Stimulated activated CD4-positive, alpha-beta T cell treated with anti-CD3 and anti-CD28 coated beads, Interleukin-12 subunit alpha, Interleukin-12 subunit beta, amount 100 ng/mL, for 24 hours (primary cell): ENCODE measurements around the gene PKN3.
"Not testable (repeated sequence)": the region's sequence is repeated elsewhere in the genome, so short reads cannot be mapped to it uniquely, and the experiment has no call there.

ENCODE experiments used
- DNase-seq, 2 experiments: peaks; one replicate each; pipeline ENCODE4 v3.0.0-alpha.2; 2020; ENCODE audit warnings: low read depth in 2 of 2

PKN3 gene

GRCh38 chr9:128702445-128702948, at the start of gene PKN3:
TSS of gene PKN3 (plus strand) at chr9:128702503. CDS start at chr9:128702916, 413 bp downstream.
- peak; percentile 71 to 91 for DNase-seq

GRCh38 chr9:128653908-128654307, 48.4 kb upstream of the PKN3 start:
- no peak for DNase-seq

- no peak for DNase-seq
Observed at GRCh38 chr9:128654481-128654880, 47.8 kb upstream of the PKN3 start.

GRCh38 chr9:128656416-128657343, 45.6 kb upstream of the PKN3 start, which contains the start of gene DYNC2I2:
TSS of gene DYNC2I2 (minus strand) at chr9:128656847. CDS start at chr9:128656726, 121 bp downstream.
- peak; percentile 92 to 95 for DNase-seq

GRCh38 chr9:128657344-128657704, 45.0 kb upstream of the PKN3 start:
- no peak for DNase-seq

- no peak for DNase-seq
Observed at GRCh38 chr9:128657796-128658195, 44.5 kb upstream of the PKN3 start.

GRCh38 chr9:128666481-128666941, 35.8 kb upstream of the PKN3 start:
- DNase-seq: not testable (repeated sequence)

- no peak for DNase-seq
Observed at GRCh38 chr9:128669786-128670185, 32.5 kb upstream of the PKN3 start.

GRCh38 chr9:128675382-128675781, 26.9 kb upstream of the PKN3 start:
- DNase-seq: no peak

GRCh38 chr9:128677794-128678193, 24.5 kb upstream of the PKN3 start:
- no peak for DNase-seq

GRCh38 chr9:128683340-128684064, 18.8 kb upstream of the PKN3 start:
- peak in 1 of 2 experiments; percentile 34 for DNase-seq

GRCh38 chr9:128684065-128684324, 18.3 kb upstream of the PKN3 start:
- DNase-seq: no peak

- peak; percentile 48 to 79 for DNase-seq
Observed at GRCh38 chr9:128684325-128685199, 17.7 kb upstream of the PKN3 start.

GRCh38 chr9:128685636-128686489, 16.4 kb upstream of the PKN3 start:
- DNase-seq: no peak

GRCh38 chr9:128687453-128687852, 14.8 kb upstream of the PKN3 start:
- DNase-seq: no peak

GRCh38 chr9:128688501-128689292, 13.6 kb upstream of the PKN3 start, which contains the start of gene SET:
TSS of gene SET (plus strand) at chr9:128689222. CDS start at chr9:128689583, 361 bp downstream.
- DNase-seq: peak; percentile 83 to 92

- peak in 1 of 2 experiments; percentile 29 for DNase-seq
Observed at GRCh38 chr9:128689293-128689774, 13.0 kb upstream of the PKN3 start.

GRCh38 chr9:128689820-128690683, 12.3 kb upstream of the PKN3 start:
- no peak for DNase-seq

GRCh38 chr9:128690684-128691034, 11.6 kb upstream of the PKN3 start:
- no peak for DNase-seq
